Spleen (tissue), 7 donors: ENCODE results near the gene C1orf159.

ENCODE experiments used
- CTCF ChIP-seq, 11 experiments: fragments of 200-600 bp in 7 of 11; fragments of 450-650 bp in 4 of 11; sonication (generic) in 4 of 11; IDR thresholded peaks in 8 of 11; conservative IDR thresholded peaks in 3 of 11; 1 replicate in 7 of 11; 2 replicates in 4 of 11; pipeline versions ENCODE4 v1.4.0 to v1.8.0; 2016 to 2021; ENCODE audit warnings: antibody characterized with exemption in 11 of 11, inconsistent platforms in 4 of 11, mild to moderate bottlenecking in 1 of 11
- POLR2A ChIP-seq, 3 donors: fragments of 450-650 bp; IDR thresholded peaks; one replicate each; pipeline ENCODE4 v1.5.1; 2017; ENCODE audit warnings: antibody characterized with exemption in 3 of 3, mild to moderate bottlenecking in 1 of 3
- donor health status: DM: no; HTN: no; CAD: no; lungs with moderate emphysema.
- donor health status: DM: no; HTN: no; CAD: no.
- donor health status: DM: no; HTN: no; CAD: no.

- TF ChIP-seq CTCF (IDR thresholded peaks at IDR 0.05 in 8 of 11, conservative IDR thresholded peaks at IDR 0.05 in 3 of 11), result no peak
- no peak for TF ChIP-seq POLR2A (IDR thresholded peaks at IDR 0.05)
These were observed 60.9 kb downstream of the C1orf159 start for GRCh38 chr1:1054971-1055370.
